A549 treated with dexamethasone at 1 μM for 4 hours (cell line): ENCODE data around the gene KIAA1958. TPM values are rescaled to one million over a fixed set of nuclear protein-coding genes. Genes with fewer than 3 reads are reported as not detected.

ENCODE experiments used
- total RNA-seq: library from RNA; stranded (reverse); fragments of 200-300 nt; extraction: Qiagen RNA extraction; gene quantifications from 5 replicates; pipeline ENCODE4 v1.2.3, GENCODE V29; 2022

Gene KIAA1958
- 1.5 to 3.0 TPM (median 2.7 TPM) in 5 replicates for total RNA-seq

GRCh38 chr9:112486221-112487007 is at the start of gene KIAA1958:
Gene KIAA1958 (plus strand): TSS chr9:112486827. CDS start chr9:112574081, 87,254 bp downstream.

GRCh38 chr9:112717661-112718331 is 231.2 kb downstream of the KIAA1958 start, which contains the start of gene INIP:
Gene INIP (minus strand): TSS chr9:112718117. CDS start chr9:112716485, 1,632 bp downstream.

Other genes with a start within 250 kb of the KIAA1958 start
- gene PTBP3, start 153.2 kb upstream of the KIAA1958 start, total RNA-seq = 31.5 to 52.6 TPM (median 42.4 TPM) in 5 replicates
- 23.7 to 27.2 TPM (median 26.1 TPM) in 5 replicates for gene HSDL2, start 106.7 kb upstream of the KIAA1958 start, total RNA-seq
- 18.3 to 22.0 TPM (median 18.7 TPM) in 5 replicates for gene INIP, start 231.3 kb downstream of the KIAA1958 start, total RNA-seq